Measurements from ENCODE around the gene CLNK. TPM values are rescaled to one million over a fixed set of nuclear protein-coding genes. Genes with fewer than 3 reads are reported as not detected.

Gene CLNK
- total RNA-seq, 1 experiment from 2014 or later = not detected

- H3K4me3 ChIP-seq (replicated peaks in 1 of 2; ENCODE audit: low read depth in 1 of 2, low read length in 2 of 2) = no peak overlapping the region
- ChIA-PET POLR2A (no interaction called here), RAD21 (ENCODE audit: low non-redundant PET in 1 of 2, low total read pairs in 2 of 2, uncharacterized antibody in 2 of 2, unreplicated experiment in 2 of 2) (no interaction called here), CTCF (no interaction called here)
- no peaks in the 10 kb centered on the region for H4K20me1 ChIP-seq (ENCODE audit: insufficient read depth)
- no peaks in the 10 kb centered on the region for H3K36me3 ChIP-seq (ENCODE audit: control insufficient read depth in 1 of 2, insufficient read depth in 2 of 2, low read length in 2 of 2)
- H3K79me2 ChIP-seq (ENCODE audit: insufficient read depth, low read length) = no peaks in the 10 kb centered on the region
- H3K27ac ChIP-seq (ENCODE audit: low read depth, low read length) = no peak overlapping the region
- intact Hi-C loops (cut with micrococcal nuclease) = no loop called here
- ATAC-seq (no peak), DNase-seq (ENCODE audit: low read depth, low spot score) (no peak)
- no peak overlapping the region for H3K9ac ChIP-seq (ENCODE audit: low read length)
- no TSS peak for BruUV-seq (replicated peaks)
- no peaks in the 10 kb centered on the region for H3K9me2 ChIP-seq (ENCODE audit: insufficient read depth)
- no peaks in the 10 kb centered on the region for H3K27me3 ChIP-seq (ENCODE audit: insufficient read depth, low read length)
- no peaks in the 10 kb centered on the region for H3K9me3 ChIP-seq (ENCODE audit: control insufficient read depth in 1 of 2, insufficient read depth in 1 of 2, low read depth in 1 of 2, low read length in 2 of 2)
- H3K4me2 ChIP-seq (ENCODE audit: low read length) = no peak overlapping the region
- TF ChIP-seq ELF1 (IDR thresholded peaks at IDR 0.05; ENCODE audit: borderline replicate concordance, low read depth) = no peak
- TF ChIP-seq POLR2AphosphoS5 (IDR thresholded peaks at IDR 0.05; ENCODE audit: low read depth, low read length) = no peak
- no peak for TF ChIP-seq ZNF274 (IDR thresholded peaks at IDR 0.05; ENCODE audit: low read depth, low read length)
- TF ChIP-seq CTCF (IDR thresholded peaks at IDR 0.05 in 2 of 3, conservative IDR thresholded peaks at IDR 0.05 in 1 of 3; ENCODE audit: borderline replicate concordance in 1 of 3, insufficient read depth in 1 of 3, low read depth in 2 of 3, low read length in 2 of 3) = no peak
- no peak for TF ChIP-seq JUND (IDR thresholded peaks at IDR 0.05)
- no peak for TF ChIP-seq YY1 (IDR thresholded peaks at IDR 0.05; ENCODE audit: extremely low read depth, insufficient replicate concordance, low read depth, low read length)
- H3K4me1 ChIP-seq (ENCODE audit: control insufficient read depth in 1 of 2, insufficient read depth in 2 of 2, low read length in 2 of 2) = no peaks in the 10 kb centered on the region
- no peak overlapping the region for H2AFZ ChIP-seq (ENCODE audit: low read depth, low read length, poor library complexity, severe bottlenecking)
Observed at GRCh38 chr4:10565166-10565780, 119.3 kb downstream of the CLNK start.

- ChIA-PET CTCF (interaction anchor here (1.4 kb wide), 1 partner anchor 384 kb away, joined by 4 read pairs; no protein-coding TSS in a partner anchor), POLR2A (interaction anchor here (0.7 kb wide), 1 partner anchor 746 kb away, joined by 3 read pairs; no protein-coding TSS in a partner anchor), RAD21 (ENCODE audit: low non-redundant PET in 1 of 2, low total read pairs in 2 of 2, uncharacterized antibody in 2 of 2, unreplicated experiment in 2 of 2) (no interaction called here)
- H3K36me3 ChIP-seq (ENCODE audit: control insufficient read depth in 1 of 2, insufficient read depth in 2 of 2, low read length in 2 of 2) = no peaks in the 10 kb centered on the region
- H3K79me2 ChIP-seq (ENCODE audit: insufficient read depth, low read length) = no peaks in the 10 kb centered on the region
- H3K4me2 ChIP-seq (ENCODE audit: low read length) = peak overlapping the region; percentile 57
- ATAC-seq (peak; percentile 95), DNase-seq (ENCODE audit: low read depth, low spot score) (peak; percentile 56)
- H3K9me2 ChIP-seq (ENCODE audit: insufficient read depth) = no peaks in the 10 kb centered on the region
- no peaks in the 10 kb centered on the region for H3K9me3 ChIP-seq (ENCODE audit: control insufficient read depth in 1 of 2, insufficient read depth in 1 of 2, low read depth in 1 of 2, low read length in 2 of 2)
- H4K20me1 ChIP-seq (ENCODE audit: insufficient read depth) = no peaks in the 10 kb centered on the region
- H3K4me3 ChIP-seq (replicated peaks in 1 of 2; ENCODE audit: low read depth in 1 of 2, low read length in 2 of 2) = 0 out of 4 replicates have a peak overlapping the region, but pooled peaks of 1 of the 2 experiments have one; percentile 4
- H3K27ac ChIP-seq (ENCODE audit: low read depth, low read length) = no peak overlapping the region
- no peak overlapping the region for H3K9ac ChIP-seq (ENCODE audit: low read length)
- peak overlapping the region; percentile 99 for H2AFZ ChIP-seq (ENCODE audit: low read depth, low read length, poor library complexity, severe bottlenecking)
- no peaks in the 10 kb centered on the region for H3K27me3 ChIP-seq (ENCODE audit: insufficient read depth, low read length)
- BruUV-seq (replicated peaks) = no TSS peak
- intact Hi-C loops (cut with micrococcal nuclease) = no loop called here
- H3K4me1 ChIP-seq (ENCODE audit: control insufficient read depth in 1 of 2, insufficient read depth in 2 of 2, low read length in 2 of 2) = peaks cover 3 to 5% of the 10 kb centered on the region in 2 experiments; a peak in 2 of 4 replicates
- TF ChIP-seq ZBTB33 (IDR thresholded peaks at IDR 0.05; ENCODE audit: extremely low read depth, insufficient replicate concordance, low read length) (no peak), ZNF274 (IDR thresholded peaks at IDR 0.05; ENCODE audit: low read depth, low read length) (no peak), EZH2 (IDR thresholded peaks at IDR 0.05) (no peak), CTCF (IDR thresholded peaks at IDR 0.05 in 2 of 3, conservative IDR thresholded peaks at IDR 0.05 in 1 of 3; ENCODE audit: borderline replicate concordance in 1 of 3, insufficient read depth in 1 of 3, low read depth in 2 of 3, low read length in 2 of 3) (peak; percentile 61 to 82 (median 72); a peak in 5 of 6 replicates), MAX (IDR thresholded peaks at IDR 0.05) (no peak), SIN3A (IDR thresholded peaks at IDR 0.05; ENCODE audit: low read depth) (no peak), EZH2phosphoT487 (IDR thresholded peaks at IDR 0.05; ENCODE audit: borderline replicate concordance) (no peak)
Observed at GRCh38 chr4:10554694-10555093, 129.9 kb downstream of the CLNK start.

Data from HCT116 (cell line).